VCaP (cell line): ENCODE results near the gene ATF6.

ENCODE experiments used
- H3K27ac ChIP-seq: fragments of 450-650 bp; 2 replicates; pipeline ENCODE4 v1.5.1; 2017
- TF ChIP-seq, protein P1 (sequence below): fragments of 450-650 bp; conservative IDR thresholded peaks from 2 replicates; pipeline ENCODE4 v1.5.1; 2017; ENCODE audit warnings: mild to moderate bottlenecking, moderate library complexity

ATF6 gene

DNA sequence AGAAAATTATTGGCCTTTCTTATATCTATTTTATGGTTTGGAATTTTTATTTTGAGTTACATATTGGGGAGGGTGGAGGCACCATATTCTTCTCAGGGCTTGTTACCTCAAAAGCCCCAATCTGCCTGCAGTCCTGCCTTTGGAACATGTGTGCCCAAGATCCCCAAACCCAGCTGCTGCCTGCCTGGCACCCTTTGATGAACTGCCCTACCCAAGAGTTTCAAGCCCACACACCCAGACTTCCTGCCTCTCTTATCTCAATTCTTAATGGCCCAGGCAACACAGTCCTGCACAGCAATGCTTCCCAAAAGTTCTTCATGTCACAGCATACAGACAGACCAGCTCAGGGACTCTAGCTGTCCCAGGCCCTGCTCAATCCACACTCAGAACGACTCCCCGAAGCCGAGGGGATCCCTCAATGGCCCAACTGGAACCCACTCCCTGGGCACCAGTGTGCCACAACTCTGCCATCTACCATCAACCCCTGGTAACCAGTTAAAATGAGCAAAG, 238.4 kb downstream of the ATF6 start:
- no peak overlapping the region for H3K27ac ChIP-seq
- TF ChIP-seq, protein P1, sequence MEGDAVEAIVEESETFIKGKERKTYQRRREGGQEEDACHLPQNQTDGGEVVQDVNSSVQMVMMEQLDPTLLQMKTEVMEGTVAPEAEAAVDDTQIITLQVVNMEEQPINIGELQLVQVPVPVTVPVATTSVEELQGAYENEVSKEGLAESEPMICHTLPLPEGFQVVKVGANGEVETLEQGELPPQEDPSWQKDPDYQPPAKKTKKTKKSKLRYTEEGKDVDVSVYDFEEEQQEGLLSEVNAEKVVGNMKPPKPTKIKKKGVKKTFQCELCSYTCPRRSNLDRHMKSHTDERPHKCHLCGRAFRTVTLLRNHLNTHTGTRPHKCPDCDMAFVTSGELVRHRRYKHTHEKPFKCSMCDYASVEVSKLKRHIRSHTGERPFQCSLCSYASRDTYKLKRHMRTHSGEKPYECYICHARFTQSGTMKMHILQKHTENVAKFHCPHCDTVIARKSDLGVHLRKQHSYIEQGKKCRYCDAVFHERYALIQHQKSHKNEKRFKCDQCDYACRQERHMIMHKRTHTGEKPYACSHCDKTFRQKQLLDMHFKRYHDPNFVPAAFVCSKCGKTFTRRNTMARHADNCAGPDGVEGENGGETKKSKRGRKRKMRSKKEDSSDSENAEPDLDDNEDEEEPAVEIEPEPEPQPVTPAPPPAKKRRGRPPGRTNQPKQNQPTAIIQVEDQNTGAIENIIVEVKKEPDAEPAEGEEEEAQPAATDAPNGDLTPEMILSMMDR: no peak

DNA sequence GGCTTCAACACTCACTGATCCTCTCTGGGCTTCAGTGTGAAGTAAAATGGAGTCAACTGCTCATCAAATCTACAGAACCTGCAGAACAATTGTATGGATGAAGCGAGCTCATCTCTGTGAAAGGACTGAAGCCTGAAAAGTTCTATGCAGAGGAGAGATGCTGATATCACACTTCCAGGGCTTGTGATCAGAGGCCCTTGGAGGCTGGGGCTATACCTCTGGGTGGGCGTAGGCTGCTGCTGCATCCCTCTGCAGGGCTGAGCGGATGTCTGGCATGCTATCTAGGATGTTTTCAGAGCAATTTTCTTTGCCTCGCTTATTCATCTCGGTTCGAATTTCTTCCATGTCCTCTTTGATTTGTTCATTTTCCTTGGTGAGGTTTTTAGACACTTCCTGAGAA, 240.0 kb downstream of the ATF6 start:
- H3K27ac ChIP-seq: no peak overlapping the region
- TF ChIP-seq, protein P1: no peak

DNA sequence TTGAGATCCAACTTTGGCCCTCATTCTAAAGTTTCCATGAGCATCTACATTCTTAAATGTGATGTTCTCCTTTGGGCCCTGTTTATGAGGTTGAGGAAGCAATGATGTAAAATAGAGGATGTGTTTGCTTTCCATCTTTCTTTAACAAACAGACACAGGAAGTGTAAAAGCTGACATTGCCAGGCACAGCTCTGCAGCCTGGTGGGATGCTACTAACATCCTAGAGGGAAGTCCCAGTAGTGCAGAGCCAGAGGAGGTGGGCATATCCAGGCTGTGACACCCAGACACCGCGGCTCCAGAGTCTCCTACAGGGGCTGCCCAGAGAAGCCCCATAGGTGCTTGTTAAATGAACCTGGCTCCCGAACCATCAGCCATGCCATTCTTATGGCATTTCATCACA, 241.3 kb downstream of the ATF6 start:
- H3K27ac ChIP-seq: no peak overlapping the region
- TF ChIP-seq, protein P1: no peak

DNA sequence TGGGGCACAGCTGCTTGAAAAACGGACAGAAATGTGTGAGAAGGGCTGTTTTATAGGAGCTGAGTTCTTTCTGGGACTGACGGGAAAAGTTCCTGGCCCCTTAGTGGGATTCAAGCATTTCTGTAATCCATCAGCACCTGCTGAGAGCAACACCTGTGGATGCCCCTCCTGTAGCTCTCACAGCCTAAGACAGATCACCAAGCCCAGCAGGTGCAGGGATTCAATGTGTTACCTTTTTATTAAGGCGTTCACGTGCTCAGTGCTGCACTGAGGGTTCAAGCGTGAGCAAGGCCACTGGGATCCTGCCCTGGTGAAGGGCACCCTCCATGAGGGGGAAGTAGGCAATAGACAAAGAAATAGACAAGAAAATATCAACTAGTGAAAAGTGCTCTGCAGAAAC, 242.7 kb downstream of the ATF6 start:
- TF ChIP-seq, protein P1: no peak
- no peak overlapping the region for H3K27ac ChIP-seq

GRCh38 chr1:162009501-162010174, 243.5 kb downstream of the ATF6 start:
- TF ChIP-seq, protein P1: no peak
- H3K27ac ChIP-seq: no peak overlapping the region

DNA sequence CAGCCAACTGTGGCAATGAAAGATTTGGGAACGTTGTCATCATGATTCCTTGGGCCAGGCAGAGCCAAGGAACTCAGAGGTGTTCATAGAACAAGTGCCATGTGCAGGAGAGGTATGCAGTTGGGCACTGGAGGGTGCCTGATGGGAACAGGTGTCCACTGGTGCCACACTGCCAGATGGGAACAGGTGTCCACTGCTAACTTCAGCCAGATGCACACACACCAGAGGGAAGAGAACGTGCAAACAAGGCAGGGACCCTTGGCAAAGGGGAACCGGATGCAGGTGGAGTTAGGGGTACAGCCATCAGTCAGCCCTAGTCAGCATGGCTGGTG, 244.0 kb downstream of the ATF6 start:
- H3K27ac ChIP-seq: no peak overlapping the region
- TF ChIP-seq, protein P1: no peak

DNA sequence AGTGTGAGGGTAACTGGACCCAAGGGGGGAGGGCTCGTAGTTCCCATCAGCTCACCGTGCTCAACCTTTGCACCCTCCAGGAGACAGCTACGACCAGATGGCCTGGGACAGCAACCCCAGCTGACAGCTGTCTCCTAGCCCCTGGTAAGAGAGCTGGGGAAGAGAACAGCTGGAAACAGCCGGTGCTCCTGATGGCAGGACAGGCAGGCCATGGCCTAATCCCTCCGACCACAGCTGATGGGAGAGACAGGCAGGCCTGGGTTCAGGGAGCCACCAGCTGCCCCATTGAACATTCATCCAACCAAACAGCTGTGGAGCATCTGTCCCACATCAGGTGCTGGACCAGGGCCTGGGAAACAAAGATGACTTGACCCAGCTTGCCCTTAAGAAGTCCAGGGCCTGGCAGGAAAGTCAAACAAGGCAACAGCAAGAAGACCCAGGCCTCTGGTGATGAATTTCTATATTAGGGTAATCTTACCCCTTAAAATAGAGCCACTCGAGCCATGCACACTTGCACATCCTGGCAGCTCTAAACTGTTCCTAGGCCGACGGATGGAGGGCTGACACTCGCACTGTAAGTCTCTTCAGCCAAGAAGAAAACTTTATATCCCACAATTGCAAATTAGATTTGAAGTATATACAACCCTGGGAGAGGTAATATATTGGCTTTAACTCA, 245.4 kb downstream of the ATF6 start:
- H3K27ac ChIP-seq: no peak overlapping the region
- TF ChIP-seq, protein P1: no peak
